Activated CD8-positive, alpha-beta memory T cell treated with anti-CD3 and anti-CD28 coated beads, Interleukin-2, amount 50 U/mL, for 24 hours (primary cell): Measurements from ENCODE around the gene NDRG2.

ENCODE experiments used
- DNase-seq: peaks from one replicate; pipeline ENCODE4 v3.0.0-alpha.2; 2020; ENCODE audit errors: extremely low read depth

The NDRG2 gene

DNA sequence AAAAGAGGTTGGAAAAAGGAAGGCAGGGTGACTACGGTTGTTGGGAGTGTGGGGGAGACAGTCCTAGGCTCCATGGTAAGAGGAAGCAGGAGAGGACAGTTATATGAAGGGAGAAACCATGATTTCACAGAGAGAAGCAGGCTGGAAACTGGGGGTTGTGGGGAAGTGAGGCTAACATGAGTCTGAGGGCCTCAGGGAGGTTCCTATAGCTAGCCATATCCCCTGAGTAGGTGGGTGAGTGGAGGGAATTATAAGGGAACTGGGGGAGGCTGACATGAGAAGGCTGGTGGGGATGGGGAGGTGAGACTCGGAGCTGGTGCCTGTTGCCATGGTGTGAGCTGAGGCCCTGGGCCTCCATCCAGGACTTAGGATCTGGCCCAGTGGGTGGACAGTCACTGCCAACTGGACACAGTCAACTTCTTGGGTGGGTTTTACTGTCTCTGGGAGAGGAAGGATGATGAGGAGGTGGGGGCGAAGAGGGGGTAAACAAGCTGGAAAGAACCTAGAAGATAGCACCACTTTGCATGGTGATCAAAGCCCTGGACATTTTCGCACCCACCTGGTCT is 8.4 kb upstream of the NDRG2 start:
- DNase-seq: no peak

DNA sequence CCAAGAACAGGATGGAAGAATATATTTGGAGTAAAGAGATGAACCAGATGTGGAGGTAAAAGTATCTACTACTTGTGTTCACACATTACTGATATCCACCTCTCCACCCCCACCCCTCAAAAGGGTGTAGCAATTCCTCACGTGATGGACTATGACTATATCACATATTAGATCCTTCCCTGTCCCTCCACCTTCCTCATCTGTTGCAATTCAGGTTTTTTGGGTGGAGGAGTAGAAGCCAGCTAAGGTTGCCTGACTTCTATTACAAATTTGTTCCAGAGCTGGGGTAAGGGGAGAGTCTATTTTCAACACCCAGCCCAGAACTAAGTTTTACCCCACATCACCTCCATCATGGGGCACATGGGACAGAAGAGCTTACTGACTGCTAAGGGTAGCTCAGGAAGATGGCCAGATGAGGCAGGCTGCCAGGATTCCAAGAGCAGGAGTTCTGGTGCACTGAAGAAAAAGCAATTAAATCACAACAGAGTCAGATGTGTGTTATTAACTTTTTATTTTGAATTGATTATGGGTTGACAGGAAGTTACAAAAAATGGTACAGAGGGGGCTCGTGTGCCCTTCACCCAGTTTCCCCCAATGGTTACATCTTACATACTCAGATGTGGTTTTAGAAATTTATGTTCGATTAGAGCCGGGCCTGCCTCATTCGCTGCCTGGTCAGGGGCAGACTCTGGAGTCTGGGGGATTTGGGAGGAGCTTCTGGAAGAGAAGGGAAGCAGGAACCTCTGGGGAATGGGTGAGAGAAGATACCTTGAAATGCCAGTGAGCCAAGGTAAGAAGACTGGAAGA is 7.7 kb upstream of the NDRG2 start:
- DNase-seq: no peak

- no peak for DNase-seq
Observed at GRCh38 chr14:21030531-21030930, 5.7 kb upstream of the NDRG2 start.

DNA sequence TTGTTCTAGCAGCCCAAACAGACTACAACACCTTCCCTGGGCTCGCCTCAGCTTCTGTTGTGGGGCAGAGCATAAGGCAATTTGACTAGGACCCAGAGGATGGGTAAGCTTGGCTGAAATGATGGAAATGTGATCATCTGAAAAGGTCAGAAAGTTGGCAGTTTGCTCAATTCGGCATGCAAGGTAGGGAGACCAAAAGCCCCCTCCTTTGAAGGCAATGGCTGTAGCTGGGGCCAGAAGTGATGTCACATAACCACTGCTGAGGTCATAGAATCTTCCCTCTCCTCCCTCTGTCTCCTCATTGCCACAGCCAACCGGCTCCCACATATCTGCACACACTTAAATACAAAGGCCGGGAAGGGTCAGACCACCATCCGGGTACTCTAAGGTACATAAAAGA is 5.1 kb upstream of the NDRG2 start, which contains the start of gene TPPP2:
Gene TPPP2 (plus strand): TSS at position 301 of the 400 bp plus-strand sequence. CDS start 365 bp downstream, outside the sequence.
- DNase-seq: no peak

DNA sequence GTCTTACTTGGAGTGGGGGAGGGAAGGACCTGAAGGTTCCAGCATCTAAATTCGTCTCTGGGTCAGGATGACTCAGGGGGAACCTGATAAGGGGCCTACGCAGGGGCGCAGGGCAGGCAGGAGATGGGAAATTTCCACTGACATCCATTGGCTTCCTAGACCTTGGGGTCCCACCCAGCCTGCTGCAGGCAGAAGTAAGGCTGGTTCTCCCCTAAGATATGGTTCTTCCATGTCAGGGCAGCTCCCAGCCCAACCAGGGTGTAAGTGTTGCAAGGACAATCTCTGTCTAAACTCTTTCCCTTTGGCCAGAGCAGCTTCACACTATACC is 2.1 kb upstream of the NDRG2 start:
- no peak for DNase-seq

GRCh38 chr14:21026274-21026987 is 1.6 kb upstream of the NDRG2 start:
- DNase-seq: no peak

DNA sequence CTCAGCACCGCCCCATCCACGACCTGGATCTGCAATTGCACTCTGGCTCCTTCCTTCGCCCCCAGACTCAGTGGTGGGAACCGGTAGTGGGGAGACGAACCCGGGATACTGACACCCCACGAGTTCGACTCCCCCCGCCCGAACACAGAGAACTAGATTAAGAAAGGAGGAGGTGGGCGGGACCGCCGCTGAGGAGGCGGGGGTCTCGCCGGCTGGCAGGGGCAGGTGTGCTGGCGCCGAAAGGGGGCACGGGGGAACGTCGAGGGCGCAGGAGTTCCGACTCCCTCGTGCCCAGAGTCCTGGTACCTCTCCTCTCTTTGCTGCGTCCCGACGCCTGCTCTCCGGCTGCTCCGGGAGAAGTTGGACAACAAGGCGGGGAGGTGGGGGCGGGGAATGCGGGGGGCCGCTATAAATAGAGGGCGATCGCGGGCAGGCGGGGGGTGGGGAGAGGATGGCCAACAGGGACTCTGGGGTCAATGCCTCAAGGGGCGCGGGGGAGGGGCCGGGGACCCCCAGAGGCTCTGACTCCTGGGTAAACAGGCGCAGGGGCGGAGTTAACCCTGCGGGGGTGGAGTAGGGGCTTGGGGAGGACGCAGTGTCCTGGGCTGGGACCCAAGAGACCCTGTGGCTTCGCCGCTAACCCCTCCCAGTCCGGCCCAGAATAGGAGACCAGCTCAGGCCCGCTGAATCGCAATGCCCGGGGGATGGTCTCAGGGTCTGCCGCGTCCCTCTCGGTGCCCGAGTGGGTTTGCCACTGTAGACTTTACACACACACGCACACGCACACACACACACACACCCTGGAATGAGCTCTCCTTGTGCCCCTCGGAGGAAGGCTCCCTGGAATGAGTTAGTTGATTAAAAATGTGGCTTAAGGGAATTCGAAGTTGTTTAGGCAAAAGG is 761 bp upstream of the NDRG2 start:
- DNase-seq: no peak

GRCh38 chr14:21023817-21024584 is 860 bp downstream of the NDRG2 start:
- DNase-seq: no peak

GRCh38 chr14:21023174-21023573 is 1.7 kb downstream of the NDRG2 start:
- no peak for DNase-seq

DNA sequence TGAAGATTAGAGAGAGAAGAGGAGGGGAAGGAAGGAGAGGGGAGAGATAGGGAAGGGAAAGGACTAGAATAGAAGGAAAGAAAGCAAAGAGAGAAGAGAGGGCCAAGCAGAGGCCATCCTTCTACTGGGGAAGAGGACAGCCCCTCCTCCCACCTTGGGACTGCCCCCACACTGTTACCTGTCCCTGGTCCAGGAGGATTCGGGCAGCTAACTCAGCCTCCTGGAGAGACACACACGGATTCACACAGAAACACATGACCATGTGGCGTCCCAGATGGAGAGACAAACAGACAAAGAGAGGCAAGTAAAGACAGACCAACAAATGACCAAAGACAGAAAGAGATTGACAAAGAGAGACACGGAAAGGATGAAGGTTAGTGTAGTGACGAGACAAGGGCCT is 2.2 kb downstream of the NDRG2 start:
- no peak for DNase-seq

DNA sequence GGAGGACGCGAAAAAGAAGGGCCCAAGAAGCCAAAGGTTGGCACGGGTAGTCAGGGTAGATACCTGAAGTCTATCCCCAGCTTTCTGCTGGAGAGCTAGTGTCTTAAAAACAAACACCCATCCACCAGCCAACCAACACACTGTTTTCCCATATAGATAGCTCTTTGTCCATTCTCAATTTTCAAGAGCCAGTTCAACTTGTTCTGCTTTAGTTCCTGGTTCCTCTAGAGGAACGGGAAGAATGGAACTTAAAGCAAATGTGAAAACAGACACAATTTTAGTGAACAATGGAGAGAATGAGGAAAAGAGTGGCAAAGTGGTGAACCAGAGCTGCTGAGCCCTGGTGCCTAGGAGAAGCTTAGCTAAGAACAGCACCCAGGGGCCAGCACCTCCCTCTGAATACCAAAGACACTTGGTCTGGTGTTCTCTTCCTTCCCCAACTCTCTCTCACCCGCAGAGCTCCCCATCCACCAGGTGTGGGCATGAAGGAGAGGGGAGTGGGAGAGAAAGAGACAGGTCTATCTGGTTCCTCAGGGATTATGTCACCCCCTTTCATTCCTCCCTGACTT is 3.8 kb downstream of the NDRG2 start:
- DNase-seq: no peak

DNA sequence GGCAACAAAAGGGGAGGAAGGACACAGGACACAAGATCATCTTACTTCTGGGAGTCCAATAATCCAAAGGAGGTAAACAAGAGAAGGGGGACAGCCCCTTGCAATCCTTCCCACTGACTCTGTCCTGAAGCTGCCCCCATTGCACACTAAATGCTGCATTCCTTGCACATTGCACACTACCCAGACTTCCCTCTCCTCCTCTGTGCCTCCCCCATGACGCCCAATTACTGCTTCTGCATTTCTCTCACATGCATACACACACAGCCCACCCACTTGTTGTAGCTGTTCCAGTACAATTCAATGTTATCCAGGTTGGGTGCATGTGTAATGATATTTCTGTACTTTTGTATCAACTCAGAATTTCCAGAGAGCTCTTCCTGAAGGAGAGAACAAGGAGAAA is 5.5 kb downstream of the NDRG2 start:
- DNase-seq: no peak

DNA sequence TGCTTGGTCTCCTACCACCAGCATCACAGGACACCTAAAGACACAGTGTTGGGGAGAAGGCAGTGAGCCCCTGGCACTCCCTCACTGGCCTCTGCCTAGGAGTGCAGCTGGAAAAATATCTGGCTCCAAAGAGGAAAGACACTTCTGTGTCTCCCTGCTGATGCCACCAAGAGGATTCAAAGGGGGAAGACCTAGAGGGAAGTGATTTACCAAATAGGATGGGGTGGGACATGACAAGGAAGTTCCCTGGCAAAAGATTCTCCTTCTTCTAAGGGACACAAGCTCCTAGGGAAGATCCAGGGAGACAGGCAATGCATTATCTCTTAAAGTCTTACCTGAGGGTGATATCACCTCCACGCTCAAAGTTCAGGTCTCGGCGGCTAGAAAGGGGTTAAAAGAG is 6.1 kb downstream of the NDRG2 start:
- DNase-seq: no peak

DNA sequence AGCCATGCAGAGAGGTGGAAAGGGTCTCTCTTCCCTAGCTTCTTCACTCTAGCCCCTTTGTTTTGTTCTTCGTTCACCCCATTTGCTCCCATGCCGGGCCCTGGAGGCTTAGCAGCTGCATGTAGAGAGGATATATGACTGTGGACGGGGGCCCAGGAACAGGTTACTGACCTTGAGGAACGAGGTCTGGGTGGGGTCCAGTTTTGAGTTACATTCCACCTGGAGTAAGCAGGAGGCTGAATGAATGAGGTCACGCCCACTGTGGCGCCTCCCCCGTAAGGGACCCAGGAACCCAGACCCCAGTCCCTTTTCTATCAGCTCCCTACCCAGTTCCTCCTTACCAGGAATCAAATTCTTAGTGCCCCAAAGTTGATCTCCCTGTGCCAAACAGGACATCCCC is 6.6 kb downstream of the NDRG2 start:
- DNase-seq: no peak

DNA sequence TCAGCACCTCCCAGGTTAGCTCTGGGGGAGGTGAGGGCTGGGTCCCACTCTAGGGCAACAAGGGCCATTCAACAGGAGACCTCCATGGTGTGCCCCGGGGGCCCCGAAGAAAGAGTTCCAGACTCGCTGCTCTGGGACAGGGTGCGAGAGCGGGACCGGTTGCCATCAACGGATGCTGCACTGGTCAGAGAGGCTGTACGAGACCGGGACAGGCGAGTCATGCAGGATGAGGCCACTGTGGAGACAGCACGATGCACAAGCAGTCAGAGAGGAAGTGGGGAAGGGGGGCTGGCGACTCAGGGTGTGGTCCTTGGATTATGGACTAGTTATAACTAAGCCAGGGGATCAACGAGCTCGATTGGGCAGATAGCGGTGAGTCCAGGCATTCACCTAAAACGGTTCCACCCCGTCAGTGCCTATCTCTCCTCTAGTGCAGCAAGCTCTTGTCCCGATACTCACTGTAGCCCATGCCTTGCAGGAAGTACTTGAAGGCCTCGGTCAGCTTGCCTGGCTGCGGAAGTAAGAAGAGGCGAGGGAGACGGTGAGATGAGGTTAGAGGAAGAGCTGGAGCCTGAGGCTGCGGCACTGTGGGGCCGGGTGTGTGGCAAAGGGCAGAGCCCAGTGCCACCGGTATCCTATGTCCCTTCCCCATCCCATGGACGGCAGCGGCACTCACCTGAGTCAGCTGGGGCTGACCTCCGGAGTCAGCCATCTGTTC is 7.2 kb downstream of the NDRG2 start:
- no peak for DNase-seq

- no peak for DNase-seq
Observed at GRCh38 chr14:21016413-21017190, 8.3 kb downstream of the NDRG2 start.

DNA sequence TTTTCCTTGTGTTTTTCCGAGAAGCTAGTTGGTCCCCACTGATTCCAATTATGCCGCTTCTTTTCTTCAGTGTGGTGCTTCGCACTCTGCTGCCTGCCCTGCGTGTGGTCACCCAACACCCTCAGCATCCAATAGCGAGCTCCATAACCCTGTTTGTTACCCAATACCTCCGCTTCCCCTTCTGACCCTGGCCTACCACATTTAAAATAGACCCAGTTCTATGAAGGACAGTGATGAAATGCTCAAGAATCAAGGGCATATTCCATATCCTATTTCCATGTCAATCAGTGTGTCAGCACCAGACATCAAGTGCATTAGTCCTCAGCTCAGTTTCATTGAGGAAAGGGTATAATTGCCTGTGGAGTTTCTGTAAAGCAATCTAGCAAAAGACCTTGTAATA is 9.5 kb downstream of the NDRG2 start:
- no peak for DNase-seq

DNA sequence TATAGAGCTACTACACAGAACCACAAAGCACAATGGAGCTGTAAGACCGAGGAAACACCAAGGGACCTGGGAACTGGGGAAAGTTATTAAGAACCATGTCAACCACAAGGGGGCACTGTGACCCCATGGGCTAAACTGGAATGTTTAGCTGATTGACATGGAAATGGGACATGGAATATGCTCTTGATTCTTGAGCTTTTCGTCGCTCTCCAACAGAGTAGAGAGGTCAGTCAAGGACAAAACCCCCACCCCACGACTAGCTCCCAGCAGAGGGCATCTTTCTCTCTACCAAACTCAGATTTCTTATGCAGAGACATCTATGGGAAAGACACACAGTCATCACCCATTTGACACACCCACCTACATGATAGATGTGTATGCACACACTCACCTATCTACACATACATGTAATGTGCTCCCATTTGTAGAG is 10.1 kb downstream of the NDRG2 start:
- peak; percentile 57 for DNase-seq

- DNase-seq: no peak
Observed at GRCh38 chr14:21011136-21011535, 13.7 kb downstream of the NDRG2 start.
